ENCODE data around the gene SMCO4.
"Not testable (repeated sequence)": the region's sequence is repeated elsewhere in the genome, so short reads cannot be mapped to it uniquely, and the experiment has no call there.

Gene SMCO4

DNA sequence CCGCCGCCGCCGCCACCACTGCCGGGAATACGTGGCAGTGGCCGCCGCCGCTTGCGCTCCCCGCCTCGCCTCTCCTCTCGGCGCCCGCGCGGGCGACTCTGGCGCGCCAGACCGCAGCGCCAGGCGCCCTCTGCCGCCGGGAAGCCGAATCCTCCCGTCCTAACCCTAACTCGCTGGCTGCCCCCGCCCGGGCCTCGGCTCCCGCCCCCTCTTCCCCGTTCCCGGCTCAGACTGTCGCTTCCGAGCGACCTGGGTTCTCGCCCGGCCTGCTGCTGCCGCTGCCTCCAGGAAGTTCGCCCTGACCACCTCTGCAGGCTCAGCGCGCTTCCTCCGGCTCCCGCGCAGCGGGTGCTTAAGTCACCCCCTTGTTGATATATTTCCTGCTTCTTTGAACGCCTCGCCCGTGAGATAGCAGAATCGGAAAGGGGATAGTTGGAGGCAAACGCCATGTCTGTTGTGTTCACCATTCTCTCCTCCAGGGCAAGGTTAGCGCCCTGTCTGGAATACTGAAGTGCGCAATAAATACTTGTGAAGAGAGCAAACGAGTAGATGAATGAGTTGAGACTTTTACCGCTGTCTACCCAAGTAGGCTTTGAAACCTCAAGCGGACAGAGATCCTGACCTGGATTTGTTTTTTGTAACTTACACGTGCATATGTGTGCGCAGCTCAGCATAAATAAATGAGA, at the start of gene SMCO4:
Gene SMCO4, minus strand, starts transcription at position 100 of the 686 bp plus-strand sequence. CDS start 64,202 bp downstream, outside the sequence.
- DNase-seq: peak; percentile 76 to 98

DNA sequence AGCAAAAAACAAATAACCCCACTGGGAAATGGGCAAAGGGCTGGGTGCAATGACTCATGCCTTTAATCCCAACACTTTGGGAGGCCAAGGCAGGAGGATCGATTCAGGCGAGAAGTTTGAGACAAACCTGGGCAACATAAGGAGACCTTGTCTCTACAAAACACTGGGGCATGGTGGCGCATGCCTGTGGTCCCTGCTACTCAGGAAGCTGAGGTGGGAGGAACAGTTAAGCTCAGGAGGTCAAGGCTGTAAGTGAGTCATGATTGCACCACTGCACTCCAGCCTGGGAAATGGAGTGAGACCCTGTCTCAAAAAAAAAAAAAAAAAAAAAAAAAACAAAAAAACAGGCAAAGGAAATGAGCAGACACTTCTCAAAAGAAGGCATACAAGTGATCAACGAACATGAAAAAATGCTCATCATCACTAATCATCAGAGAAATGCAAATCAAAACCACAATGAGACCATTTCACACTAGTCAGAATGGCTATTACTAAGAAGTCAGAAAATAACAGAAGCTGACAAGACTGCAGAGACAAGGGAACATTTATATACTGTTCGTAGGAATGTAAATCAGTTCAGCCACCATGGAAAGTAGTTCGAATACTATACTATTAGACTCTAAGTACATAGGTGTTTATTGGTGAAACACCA, 48.2 kb upstream of the SMCO4 start:
- peak; percentile 47 to 67 for DNase-seq

GRCh38 chr11:93589347-93589746, 46.2 kb upstream of the SMCO4 start:
- DNase-seq: no peak

DNA sequence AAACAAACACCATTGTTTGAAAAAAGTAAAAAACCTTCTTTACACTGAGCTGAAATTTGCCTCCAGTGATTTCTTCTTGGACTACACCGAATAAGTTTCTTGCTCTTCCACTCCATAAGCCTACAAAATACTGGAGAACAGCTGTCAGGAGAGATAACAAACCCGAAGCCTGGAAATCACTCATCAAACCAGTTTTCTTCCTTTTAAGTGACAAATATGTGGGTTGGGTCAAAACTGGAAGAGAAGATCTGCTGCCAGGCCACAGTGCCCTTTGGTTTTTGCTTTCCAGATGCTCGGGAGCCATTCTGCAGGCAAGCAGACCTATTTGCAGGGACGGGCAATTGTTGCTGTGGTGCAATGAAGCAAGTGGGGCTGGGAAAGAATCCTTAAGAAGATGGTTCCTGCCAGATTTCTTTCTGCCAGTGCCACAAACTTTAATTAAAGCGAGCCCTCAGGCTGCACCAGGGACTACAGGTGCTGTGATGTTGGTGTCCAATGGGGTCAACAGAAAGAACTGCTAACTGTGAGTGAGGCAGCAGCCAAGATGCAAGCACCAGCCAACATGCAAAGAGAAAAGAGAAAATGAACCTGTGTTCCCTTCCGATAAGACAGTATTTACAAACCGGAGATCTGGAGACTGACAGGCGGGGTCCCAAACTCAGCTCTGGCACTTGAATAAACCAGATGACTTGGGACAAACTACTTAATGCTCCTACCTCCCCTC, 44.8 kb upstream of the SMCO4 start:
- DNase-seq: no peak

DNA sequence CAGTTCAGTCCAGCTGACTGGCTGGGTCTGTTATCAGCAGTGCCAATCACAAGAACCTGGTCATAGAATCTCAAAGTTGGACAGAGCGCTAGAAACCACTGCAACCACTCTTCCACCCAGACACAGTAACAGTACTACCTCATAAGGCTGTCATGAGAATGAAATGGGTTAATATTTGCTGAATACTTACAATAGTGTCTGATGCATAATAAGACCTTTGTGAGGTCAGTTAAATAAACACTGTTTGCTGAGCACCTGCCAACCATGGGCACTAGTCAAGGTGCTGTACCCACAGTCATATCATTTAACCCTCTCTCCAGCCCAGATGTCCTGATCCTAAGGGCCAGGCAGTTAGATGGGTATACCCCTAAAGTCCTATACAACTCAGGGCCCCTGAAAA, 44.2 kb upstream of the SMCO4 start:
- not testable (repeated sequence) for DNase-seq

- no peak for DNase-seq
Observed at GRCh38 chr11:93585758-93586157, 42.6 kb upstream of the SMCO4 start.

DNA sequence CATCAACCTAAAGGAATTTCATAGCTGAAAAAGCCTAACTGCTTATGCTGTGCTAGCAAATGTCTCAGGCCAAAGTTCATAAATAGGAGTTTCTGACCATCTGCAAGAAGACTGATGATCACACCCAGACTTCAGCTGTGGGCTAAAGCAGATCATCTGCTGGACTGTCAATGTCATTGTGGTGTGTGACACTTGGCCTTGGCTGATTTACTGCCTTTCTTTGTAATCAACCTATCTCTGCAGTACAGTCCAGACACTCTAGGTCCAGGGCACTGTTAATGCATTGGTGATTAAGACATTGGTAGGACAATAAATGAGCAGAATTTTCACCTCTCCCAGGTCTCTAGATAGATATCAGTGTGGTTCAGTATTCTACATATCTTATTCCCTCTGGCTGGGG, 40.3 kb upstream of the SMCO4 start:
- DNase-seq: no peak

GRCh38 chr11:93579187-93579751, 36.1 kb upstream of the SMCO4 start:
- peak; percentile 64 to 72 for DNase-seq

GRCh38 chr11:93577286-93577685, 34.1 kb upstream of the SMCO4 start:
- DNase-seq: no peak

DNA sequence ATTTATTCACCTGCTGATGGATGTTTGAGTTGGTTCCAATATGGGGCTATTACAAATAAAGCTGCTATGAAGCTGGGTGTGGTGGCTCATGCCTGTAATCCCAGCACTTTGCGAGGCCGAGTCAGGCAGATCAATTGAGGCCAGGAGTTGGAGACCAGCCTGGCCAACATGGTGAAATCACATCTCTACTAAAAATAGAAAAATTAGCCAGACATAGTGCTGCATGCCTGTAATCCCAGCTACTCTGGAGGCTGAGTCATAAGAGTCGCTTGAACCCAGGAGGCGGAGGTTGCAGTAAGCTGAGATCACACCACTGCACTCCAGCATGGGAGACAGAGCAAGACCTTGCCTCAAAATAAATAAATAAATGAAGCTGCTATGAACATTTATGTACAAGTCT, 33.7 kb upstream of the SMCO4 start:
- not testable (repeated sequence) for DNase-seq

DNA sequence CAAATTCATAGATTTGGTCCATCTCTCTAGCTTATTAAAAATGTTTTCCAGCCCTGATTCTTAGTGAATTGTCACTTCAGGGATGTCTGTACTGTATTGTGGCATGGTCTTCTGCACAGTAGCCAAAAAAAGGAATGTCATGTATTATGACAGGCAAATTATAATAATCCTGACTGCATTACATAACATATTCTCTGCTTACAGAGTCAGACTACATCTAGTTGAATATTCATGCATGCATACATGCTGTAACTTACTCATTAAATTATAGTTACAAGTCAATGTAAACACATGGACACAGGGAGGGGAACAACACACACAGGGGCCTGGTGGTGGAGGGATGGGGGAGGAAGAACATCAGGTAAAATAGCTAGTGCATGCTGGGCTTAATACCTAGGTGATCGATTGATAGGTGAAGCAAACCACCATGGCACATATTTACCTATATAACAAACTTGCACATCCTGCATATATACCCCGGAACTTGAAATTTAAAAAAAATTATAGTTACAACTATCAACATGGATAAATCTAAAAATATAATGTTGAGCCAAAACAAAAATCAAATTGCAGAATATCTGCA, 31.5 kb upstream of the SMCO4 start:
- peak; percentile 70 to 71 for DNase-seq

DNA sequence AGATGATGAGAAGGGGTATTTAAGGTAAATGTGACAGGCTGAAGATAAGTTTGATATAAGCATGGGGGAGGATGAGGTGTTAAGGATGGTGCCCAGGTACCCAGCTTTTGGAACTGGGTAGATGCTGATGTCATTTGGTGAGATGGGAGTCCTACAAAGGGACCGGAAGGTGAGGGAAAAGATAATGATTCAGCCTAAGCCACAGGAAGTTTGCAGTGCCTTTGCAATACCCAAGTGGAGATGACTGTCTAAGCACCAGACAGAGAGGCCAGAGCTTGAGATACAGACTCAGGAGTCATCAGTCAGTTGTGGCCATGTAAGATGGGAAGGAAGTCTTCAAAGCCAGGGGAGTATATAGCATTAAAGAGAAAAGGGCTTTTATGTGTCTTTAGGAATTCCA, 30.0 kb upstream of the SMCO4 start:
- no peak for DNase-seq

DNA sequence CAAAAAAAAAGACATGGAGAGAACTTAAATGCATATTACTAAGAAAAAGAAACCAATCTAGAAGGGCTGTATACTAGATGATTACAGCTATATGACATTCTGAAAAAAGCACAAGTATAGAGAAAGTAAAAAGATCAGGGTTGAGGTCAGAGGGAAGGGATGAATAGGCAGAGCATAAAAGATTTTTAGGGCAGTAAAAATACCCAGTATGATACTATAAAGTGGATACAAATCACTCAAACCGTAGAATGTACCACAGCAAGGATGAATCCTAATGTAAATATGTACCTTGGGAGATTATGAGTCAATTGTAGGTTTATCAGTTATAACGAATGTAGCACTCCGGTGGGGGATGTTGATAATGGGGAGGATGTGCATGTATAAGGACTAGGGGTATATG, 29.4 kb upstream of the SMCO4 start:
- DNase-seq: no peak

- DNase-seq: no peak
Observed at GRCh38 chr11:93572171-93572570, 29.0 kb upstream of the SMCO4 start.

DNA sequence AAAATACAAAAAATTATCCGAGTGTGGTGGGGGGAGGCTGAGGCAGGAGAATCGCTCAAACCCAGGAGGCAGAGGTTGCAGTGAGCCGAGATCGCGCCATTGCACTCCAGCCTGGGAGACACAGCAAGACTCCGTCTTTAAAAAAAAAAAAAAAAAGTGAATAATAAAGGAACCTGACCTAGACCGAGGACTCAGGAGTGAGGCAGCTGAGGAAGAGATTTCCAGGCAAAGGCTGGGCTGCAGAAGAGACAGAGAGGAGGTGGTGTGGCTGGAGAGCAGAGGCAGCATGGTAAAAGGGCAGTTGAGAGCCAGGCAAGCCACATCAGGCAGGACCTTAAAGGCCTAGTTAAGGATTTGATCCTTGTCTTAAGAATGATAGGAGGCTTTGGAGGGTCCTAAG, 28.4 kb upstream of the SMCO4 start:
- no peak for DNase-seq

GRCh38 chr11:93570759-93571413, 27.7 kb upstream of the SMCO4 start:
- no peak for DNase-seq

GRCh38 chr11:93569496-93569895, 26.3 kb upstream of the SMCO4 start:
- DNase-seq: no peak

DNA sequence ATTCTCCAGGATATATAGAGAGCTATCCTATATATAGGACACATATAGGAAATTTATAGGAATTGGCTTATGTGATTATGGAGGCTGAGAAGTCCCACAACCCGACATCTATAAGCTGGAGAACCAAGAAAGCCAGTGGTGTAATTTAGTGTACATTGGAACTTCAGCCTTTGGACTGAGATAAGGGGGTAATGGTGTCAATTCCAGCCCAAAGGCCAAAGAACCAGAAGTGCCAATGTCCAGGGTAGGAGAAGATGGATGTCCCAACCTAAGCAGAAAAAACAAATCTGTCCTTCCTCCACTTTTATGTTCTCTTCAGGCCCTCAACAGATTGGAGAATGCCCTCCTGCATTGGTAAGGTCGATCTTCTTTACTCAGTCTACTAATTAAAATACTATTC, 25.5 kb upstream of the SMCO4 start:
- no peak for DNase-seq

- no peak for DNase-seq
Observed at GRCh38 chr11:93567401-93567895, 24.3 kb upstream of the SMCO4 start.

DNA sequence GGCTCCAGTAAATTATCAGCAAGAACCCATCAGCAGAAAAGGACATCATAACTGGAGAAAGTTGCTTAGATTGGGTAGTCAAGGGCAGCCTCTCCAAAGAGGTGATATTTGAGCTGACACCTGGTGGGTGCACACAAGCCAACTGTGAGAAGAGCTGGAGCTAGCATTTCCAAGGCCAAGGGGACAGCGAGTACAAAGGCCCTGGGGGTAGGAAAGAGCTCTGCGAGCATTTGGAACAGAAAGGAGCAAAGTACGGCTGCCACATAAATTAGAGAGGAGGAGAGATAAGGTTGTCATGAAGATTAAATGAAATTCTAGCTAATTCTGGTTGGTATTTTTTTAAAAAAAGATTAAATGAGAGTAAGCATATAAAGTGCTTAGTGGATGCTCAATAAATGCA, 21.7 kb upstream of the SMCO4 start:
- no peak for DNase-seq

GRCh38 chr11:93563857-93564256, 20.7 kb upstream of the SMCO4 start:
- DNase-seq: no peak

GRCh38 chr11:93560199-93560932, 17.2 kb upstream of the SMCO4 start:
- no peak for DNase-seq

Measured in NCI-H526 (cell line).